CD4-positive, alpha-beta T cell (primary cell): ENCODE results near the gene HNRNPAB. TPM values are rescaled to one million over a fixed set of nuclear protein-coding genes. Genes with fewer than 3 reads are reported as not detected.
A peak's percentile ranks its signal among the peaks of the same experiment; 100 is the strongest.

Experiments
- ATAC-seq: fragments of 200-7000 bp; cut with Tn5 transposase; one replicate; pipeline ENCODE4 v1.10.0; 2022; ENCODE audit warnings: mild to moderate bottlenecking; ENCODE audit not compliant: poor library complexity
- CTCF ChIA-PET: fragments of 350-600 bp; sonication (Branson Sonifier 250); formaldehyde crosslinking; loops from one replicate; lab custom pipeline; 2021; ENCODE audit warnings: antibody characterized with exemption, inconsistent platforms; lab: Charles Lee
- POLR2A ChIA-PET: fragments of 350-600 bp; sonication (Branson Sonifier 250); formaldehyde crosslinking; loops from one replicate; lab custom pipeline; 2021; ENCODE audit warnings: antibody characterized with exemption, inconsistent platforms; lab: Charles Lee
- DNase-seq, 14 experiments: peaks; one replicate each; pipeline ENCODE4 v3.0.0-alpha.2; 2013 to 2020; ENCODE audit warnings: mixed read lengths in 2 of 14
- H3K27ac ChIP-seq, 2 donors: one replicate each; pipeline versions ENCODE4 v1.5.1 to v1.7.0; 2013; ENCODE audit warnings: low read length in 2 of 2, low read depth in 1 of 2, mild to moderate bottlenecking in 1 of 2
- H3K27me3 ChIP-seq, 2 experiments: 1 replicate in 1 of 2; 2 replicates in 1 of 2; pipeline versions ENCODE4 v1.6.1 to v1.7.0; 2013; ENCODE audit warnings: low read length in 2 of 2, control low read depth in 1 of 2, mild to moderate bottlenecking in 1 of 2, moderate library complexity in 1 of 2; ENCODE audit not compliant: insufficient read depth in 2 of 2, control insufficient read depth in 1 of 2
- H3K36me3 ChIP-seq: one replicate; pipeline ENCODE4 v1.6.1; 2013; ENCODE audit warnings: low read length, control low read depth; ENCODE audit not compliant: insufficient read depth
- H3K4me1 ChIP-seq: one replicate; pipeline ENCODE4 v1.6.1; 2013; ENCODE audit warnings: low read length, control low read depth; ENCODE audit not compliant: insufficient read depth
- H3K4me3 ChIP-seq: one replicate; pipeline ENCODE4 v1.5.1; 2013; ENCODE audit warnings: mild to moderate bottlenecking, low read length, moderate library complexity
- H3K9me3 ChIP-seq, 2 experiments: 1 replicate in 1 of 2; 2 replicates in 1 of 2; pipeline versions ENCODE4 v1.6.1 to v1.7.0; 2013; ENCODE audit warnings: low read length in 2 of 2, mild to moderate bottlenecking in 2 of 2, control low read depth in 1 of 2, moderate library complexity in 1 of 2; ENCODE audit not compliant: control insufficient read depth in 1 of 2, insufficient read depth in 1 of 2
- H3K27ac Mint-ChIP-seq: one replicate; pipeline ENCODE4 v1.8.0; 2020; ENCODE audit warnings: mixed read lengths
- H3K27me3 Mint-ChIP-seq: one replicate; pipeline ENCODE4 v1.8.0; 2021; ENCODE audit warnings: mixed read lengths
- H3K36me3 Mint-ChIP-seq: one replicate; pipeline ENCODE4 v1.8.0; 2021; ENCODE audit warnings: low read depth, mixed read lengths
- H3K4me1 Mint-ChIP-seq: one replicate; pipeline ENCODE4 v1.8.0; 2021; ENCODE audit warnings: low read depth, mixed read lengths
- H3K4me3 Mint-ChIP-seq: one replicate; pipeline ENCODE4 v1.8.0; 2020; ENCODE audit warnings: mild to moderate bottlenecking, mixed read lengths
- H3K9me3 Mint-ChIP-seq: one replicate; pipeline ENCODE4 v1.8.0; 2020; ENCODE audit warnings: mixed read lengths
- CTCF ChIP-seq: fragments of 200-600 bp; IDR thresholded peaks from one replicate; pipeline ENCODE4 v1.8.0; 2022; ENCODE audit warnings: antibody characterized with exemption, mild to moderate bottlenecking
- intact Hi-C, 2 experiments: fragments of 100-400 bp; cut with DNase I in 1 of 2; cut with micrococcal nuclease in 1 of 2; formaldehyde crosslinking; loops; one replicate each; pipeline versions ENCODE4 v1.15.1 to v1.9.0; 2023 to 2025; cut with DNase I, micrococcal nuclease
- total RNA-seq, 174 experiments: library from RNA in 2 of 174; stranded (reverse) in 2 of 174; gene quantifications; one replicate each; pipeline ENCODE4 v1.2.3 and lab custom pipeline; 2021 to 2026

The HNRNPAB gene
- total RNA-seq, 2 experiments from 2014 or later, result 63.6 to 68.9 TPM

GRCh38 chr5:178212241-178213002, 8.1 kb downstream of the HNRNPAB start:
- no peaks in the 10 kb centered on the region for H3K27me3 ChIP-seq
- no peak for TF ChIP-seq CTCF
- H3K9me3 ChIP-seq, result no peaks in the 10 kb centered on the region
- Mint-ChIP-seq H3K27ac (peak overlapping the region; percentile 9), H3K36me3 (peaks cover 96% of the 10 kb centered on the region), H3K27me3 (no peaks in the 10 kb centered on the region), H3K4me1 (peaks cover 21% of the 10 kb centered on the region), H3K4me3 (no peak overlapping the region), H3K9me3 (no peaks in the 10 kb centered on the region)
- peaks cover 18% of the 10 kb centered on the region for H3K4me1 ChIP-seq
- intact Hi-C loops, result no loop called here
- H3K4me3 ChIP-seq, result no peak overlapping the region
- H3K27ac ChIP-seq, result no peak overlapping the region
- DNase-seq (peak in 1 of 14 experiments; percentile 2), ATAC-seq (no peak)
- ChIA-PET CTCF (no interaction called here), POLR2A (interaction anchor here (0.5 to 2.6 kb wide), 2 partner anchors 8 to 1362 kb away, joined by 3 to 16 read pairs; partner anchors contain the start of gene HNRNPAB)
- peaks cover 96% of the 10 kb centered on the region for H3K36me3 ChIP-seq

- no peak overlapping the region for H3K27ac Mint-ChIP-seq
- DNase-seq (peak in 1 of 14 experiments; percentile 2), ATAC-seq (no peak)
- H3K36me3 ChIP-seq, result peaks cover 89% of the 10 kb centered on the region
- no peak overlapping the region for H3K4me3 Mint-ChIP-seq
- no peak overlapping the region for H3K27ac ChIP-seq
- H3K4me1 Mint-ChIP-seq, result peaks cover 15% of the 10 kb centered on the region
- peaks cover 12% of the 10 kb centered on the region for H3K4me1 ChIP-seq
- ChIA-PET POLR2A (interaction anchor here (2.6 kb wide), 1 partner anchor 9 kb away, joined by 16 read pairs; the partner anchor contains the start of gene HNRNPAB), CTCF (no interaction called here)
- H3K9me3 ChIP-seq, result no peaks in the 10 kb centered on the region
- H3K27me3 ChIP-seq, result no peaks in the 10 kb centered on the region
- no peaks in the 10 kb centered on the region for H3K9me3 Mint-ChIP-seq
- no peak overlapping the region for H3K4me3 ChIP-seq
- no peak for TF ChIP-seq CTCF
- H3K27me3 Mint-ChIP-seq, result no peaks in the 10 kb centered on the region
- intact Hi-C loops, result no loop called here
- peaks cover 90% of the 10 kb centered on the region for H3K36me3 Mint-ChIP-seq
These were observed 8.7 kb downstream of the HNRNPAB start for GRCh38 chr5:178213003-178213461.

- DNase-seq (peak in 1 of 14 experiments; percentile 1), ATAC-seq (no peak)
- Mint-ChIP-seq H3K9me3 (no peaks in the 10 kb centered on the region), H3K4me1 (peaks cover 8% of the 10 kb centered on the region), H3K36me3 (peaks cover 88% of the 10 kb centered on the region), H3K27me3 (no peaks in the 10 kb centered on the region), H3K4me3 (no peak overlapping the region), H3K27ac (peak overlapping the region; percentile 63)
- Histone ChIP-seq H3K4me1 (peaks cover 10% of the 10 kb centered on the region), H3K36me3 (peaks cover 89% of the 10 kb centered on the region), H3K27me3 (no peaks in the 10 kb centered on the region), H3K27ac (no peak overlapping the region), H3K4me3 (no peak overlapping the region), H3K9me3 (no peaks in the 10 kb centered on the region)
- POLR2A ChIA-PET, result interaction anchor here (1.4 to 2.6 kb wide), 2 partner anchors 8 to 9 kb away, joined by 4 to 16 read pairs; partner anchors contain the start of gene HNRNPAB
- intact Hi-C loops, result no loop called here
- CTCF ChIA-PET, result no interaction called here
- TF ChIP-seq CTCF, result no peak
These were observed 9.4 kb downstream of the HNRNPAB start for GRCh38 chr5:178213748-178214151.
